Right kidney (tissue), 1 donor: Measurements from ENCODE around the gene ASGR1.
"Not testable (repeated sequence)": the region's sequence is repeated elsewhere in the genome, so short reads cannot be mapped to it uniquely, and the experiment has no call there.

Source experiments
- DNase-seq: peaks from one replicate; pipeline ENCODE4 v3.0.0-alpha.2; 2016

ASGR1 gene

GRCh38 chr17:7190276-7190917, 11.2 kb upstream of the ASGR1 start:
- no peak for DNase-seq

GRCh38 chr17:7186241-7186640, 7.1 kb upstream of the ASGR1 start:
- DNase-seq: no peak

GRCh38 chr17:7184647-7185046, 5.5 kb upstream of the ASGR1 start:
- DNase-seq: no peak

GRCh38 chr17:7184091-7184488, 4.9 kb upstream of the ASGR1 start:
- DNase-seq: no peak

GRCh38 chr17:7183433-7184090, 4.4 kb upstream of the ASGR1 start:
- DNase-seq: no peak

GRCh38 chr17:7182101-7182500, 2.9 kb upstream of the ASGR1 start:
- DNase-seq: not testable (repeated sequence)

- DNase-seq: no peak
Observed at GRCh38 chr17:7178973-7179316, 225 bp downstream of the ASGR1 start.

- DNase-seq: peak; percentile 73
Observed at GRCh38 chr17:7177954-7178477, 1.2 kb downstream of the ASGR1 start.

- peak; percentile 93 for DNase-seq
Observed at GRCh38 chr17:7177191-7177953, 1.8 kb downstream of the ASGR1 start.

GRCh38 chr17:7176841-7177190, 2.4 kb downstream of the ASGR1 start:
- no peak for DNase-seq

- no peak for DNase-seq
Observed at GRCh38 chr17:7176107-7176840, 2.9 kb downstream of the ASGR1 start.

- DNase-seq: no peak
Observed at GRCh38 chr17:7175330-7175733, 3.8 kb downstream of the ASGR1 start.

GRCh38 chr17:7174603-7175326, 4.4 kb downstream of the ASGR1 start:
- DNase-seq: no peak

GRCh38 chr17:7173687-7174602, 5.2 kb downstream of the ASGR1 start:
- peak; percentile 66 for DNase-seq

GRCh38 chr17:7172522-7173191, 6.5 kb downstream of the ASGR1 start:
- DNase-seq: not testable (repeated sequence)

- not testable (repeated sequence) for DNase-seq
Observed at GRCh38 chr17:7169565-7169908, 9.6 kb downstream of the ASGR1 start.

- DNase-seq: not testable (repeated sequence)
Observed at GRCh38 chr17:7168841-7169564, 10.2 kb downstream of the ASGR1 start.

GRCh38 chr17:7167832-7168231, 11.3 kb downstream of the ASGR1 start:
- no peak for DNase-seq

GRCh38 chr17:7166873-7167272, 12.3 kb downstream of the ASGR1 start:
- DNase-seq: no peak

GRCh38 chr17:7159571-7159970, 19.6 kb downstream of the ASGR1 start:
- DNase-seq: not testable (repeated sequence)
